Colonic mucosa (tissue), 4 donors: ENCODE results near the gene THEMIS. TPM values are rescaled to one million over a fixed set of nuclear protein-coding genes. Genes with fewer than 3 reads are reported as not detected.

Experiments used
- DNase-seq: peaks from one replicate; pipeline ENCODE4 v3.0.0-alpha.2; 2020
- H3K27ac ChIP-seq: fragments of 200-600 bp; one replicate; pipeline ENCODE4 v1.8.0; 2021
- H3K27me3 ChIP-seq: fragments of 200-600 bp; one replicate; pipeline ENCODE4 v1.8.0; 2021
- H3K36me3 ChIP-seq: fragments of 200-600 bp; one replicate; pipeline ENCODE4 v1.8.0; 2021
- H3K4me1 ChIP-seq: fragments of 200-600 bp; one replicate; pipeline ENCODE4 v1.8.0; 2021; ENCODE audit warnings: mild to moderate bottlenecking
- H3K4me3 ChIP-seq: fragments of 200-600 bp; one replicate; pipeline ENCODE4 v1.8.0; 2021
- H3K9ac ChIP-seq, 2 donors: one replicate each; pipeline ENCODE4 v1.7.0; 2013; ENCODE audit warnings: control low read depth in 2 of 2, low read depth in 2 of 2, low read length in 2 of 2
- H3K9me3 ChIP-seq: fragments of 200-600 bp; one replicate; pipeline ENCODE4 v1.8.0; 2021
- CTCF ChIP-seq: fragments of 200-600 bp; IDR thresholded peaks from one replicate; pipeline ENCODE4 v1.8.0; 2022; ENCODE audit warnings: antibody characterized with exemption, mild to moderate bottlenecking
- intact Hi-C: fragments of 100-400 bp; cut with DNase I; formaldehyde crosslinking; loops from one replicate; pipeline ENCODE4 v1.14.1; 2022
- total RNA-seq, 2 donors: library from RNA; stranded (reverse); fragmentation: NEBNext Ultra II Directional in 1 of 2; extraction: Animal tissue kit (Norgen Biotek cat#: 25700) in 1 of 2; gene quantifications; one replicate each; pipeline ENCODE4 v1.2.1, GENCODE V29; 2021
- donor health status: healthy.
- donor health status: DM: no; HTN: no; CAD: no.
- donor health status: DM: no; HTN: no; CAD: no.

Gene THEMIS
- total RNA-seq, 2 donors from 2014 or later: 0.96 TPM

- TF ChIP-seq CTCF: peak; percentile 27
- intact Hi-C loops: loop anchor here (10.0 kb wide), 1 partner anchor 879 kb away; no protein-coding TSS in a partner anchor
These were observed 45.2 kb downstream of the THEMIS start for GRCh38 chr6:127855542-127856159.

GRCh38 chr6:127854009-127854408 is 46.8 kb downstream of the THEMIS start:
- intact Hi-C loops: loop anchor here (10.0 kb wide), 1 partner anchor 881 kb away; no protein-coding TSS in a partner anchor
- no peaks in the 10 kb centered on the region for H3K9me3 ChIP-seq
- H3K27ac ChIP-seq: no peak overlapping the region
- DNase-seq: no peak
- no peak for TF ChIP-seq CTCF
- no peaks in the 10 kb centered on the region for H3K4me1 ChIP-seq
- no peak overlapping the region for H3K9ac ChIP-seq
- no peak overlapping the region for H3K4me3 ChIP-seq
- no peaks in the 10 kb centered on the region for H3K36me3 ChIP-seq
- H3K27me3 ChIP-seq: no peaks in the 10 kb centered on the region

More at GRCh38 chr6:127855542-127856159, 45.2 kb downstream of the THEMIS start:
- Histone ChIP-seq H3K4me1 (no peaks in the 10 kb centered on the region), H3K9ac (no peak overlapping the region), H3K36me3 (no peaks in the 10 kb centered on the region), H3K9me3 (no peaks in the 10 kb centered on the region), H3K27ac (no peak overlapping the region), H3K4me3 (no peak overlapping the region), H3K27me3 (no peaks in the 10 kb centered on the region)
- DNase-seq: no peak

GRCh38 chr6:127851197-127851596 is 49.7 kb downstream of the THEMIS start:
- Histone ChIP-seq H3K9me3 (no peaks in the 10 kb centered on the region), H3K27me3 (no peaks in the 10 kb centered on the region), H3K36me3 (no peaks in the 10 kb centered on the region), H3K9ac (no peak overlapping the region), H3K4me1 (no peaks in the 10 kb centered on the region), H3K27ac (no peak overlapping the region), H3K4me3 (no peak overlapping the region)
- DNase-seq: no peak
- no peak for TF ChIP-seq CTCF
- intact Hi-C loops: loop anchor here (10.0 kb wide), 1 partner anchor 884 kb away; no protein-coding TSS in a partner anchor

- no peak overlapping the region for H3K9ac ChIP-seq
- no peaks in the 10 kb centered on the region for H3K36me3 ChIP-seq
- no peaks in the 10 kb centered on the region for H3K27me3 ChIP-seq
- no peak overlapping the region for H3K27ac ChIP-seq
- DNase-seq: no peak
- no peak for TF ChIP-seq CTCF
- H3K4me1 ChIP-seq: no peaks in the 10 kb centered on the region
- H3K4me3 ChIP-seq: no peak overlapping the region
- H3K9me3 ChIP-seq: no peaks in the 10 kb centered on the region
- intact Hi-C loops: no loop called here
These were observed 55.6 kb downstream of the THEMIS start for GRCh38 chr6:127845242-127845641.

- Histone ChIP-seq H3K27ac (no peak overlapping the region), H3K27me3 (no peaks in the 10 kb centered on the region), H3K9me3 (no peaks in the 10 kb centered on the region), H3K4me1 (no peaks in the 10 kb centered on the region), H3K36me3 (no peaks in the 10 kb centered on the region), H3K9ac (no peak overlapping the region), H3K4me3 (no peak overlapping the region)
- DNase-seq: no peak
- no peak for TF ChIP-seq CTCF
- intact Hi-C loops: no loop called here
These were observed 56.3 kb downstream of the THEMIS start for GRCh38 chr6:127844529-127844928.
